SK-N-SH (cell line): ENCODE measurements around the gene AHCTF1. TPM values are rescaled to one million over a fixed set of nuclear protein-coding genes. Genes with fewer than 3 reads are reported as not detected.
A peak's percentile ranks its signal among the peaks of the same experiment; 100 is the strongest.

Experiments used
- CTCF ChIA-PET: fragments of 300-600, 350-600 bp; formaldehyde crosslinking; extraction: SDS; loops from one replicate; lab custom pipeline; 2021; lab: Yijun Ruan, JAX
- POLR2A ChIA-PET: fragments of 350-600 bp; sonication (Branson Sonifier 250); formaldehyde crosslinking; extraction: SDS; loops from one replicate; lab custom pipeline; 2020; ENCODE audit warnings: antibody characterized with exemption, inconsistent platforms; lab: Yijun Ruan, JAX
- DNase-seq: peaks from one replicate; pipeline ENCODE4 v3.0.0; 2012
- H2AFZ ChIP-seq: fragments of 200-600 bp; sonication (generic); 2 replicates; pipeline ENCODE4 v1.8.1; 2016; ENCODE audit warnings: antibody characterized with exemption, mild to moderate bottlenecking, low read depth
- H3F3A ChIP-seq: fragments of 200-600 bp; sonication (generic); replicated peaks from 2 replicates; pipeline ENCODE3; 2016; ENCODE audit warnings: antibody characterized with exemption, mild to moderate bottlenecking; ENCODE audit not compliant: insufficient read depth
- H3K27ac ChIP-seq, 2 experiments: fragments of 200-500 bp in 1 of 2; fragments of 200-600 bp in 1 of 2; sonication (Bioruptor generic) in 1 of 2; sonication (generic), shearing (Covaris generic) in 1 of 2; 2 replicates each; pipeline versions ENCODE4 v1.5.1 to v1.6.1; 2014 to 2016; ENCODE audit warnings: low read depth in 2 of 2, inconsistent platforms in 1 of 2, low read length in 1 of 2, mild to moderate bottlenecking in 1 of 2, mixed read lengths in 1 of 2
- H3K27me3 ChIP-seq: fragments of 200-600 bp; sonication (generic), shearing (Covaris generic); 2 replicates; pipeline ENCODE4 v1.6.1; 2016; ENCODE audit warnings: mixed run types; ENCODE audit not compliant: insufficient read depth
- H3K36me3 ChIP-seq, 2 experiments: fragments of 200-500 bp in 1 of 2; fragments of 200-600 bp in 1 of 2; sonication (Bioruptor generic) in 1 of 2; sonication (generic) in 1 of 2; replicated peaks in 1 of 2; 2 replicates each; pipeline versions ENCODE3 to v1.5.1; 2014 to 2016; ENCODE audit warnings: low read length in 1 of 2, mild to moderate bottlenecking in 1 of 2; ENCODE audit not compliant: insufficient read depth in 2 of 2, control insufficient read depth in 1 of 2
- H3K4me1 ChIP-seq, 2 experiments: fragments of 200-500 bp in 1 of 2; fragments of 200-600 bp in 1 of 2; sonication (Bioruptor generic) in 1 of 2; sonication (generic), shearing (Covaris generic) in 1 of 2; 2 replicates each; pipeline versions ENCODE4 v1.5.1 to v1.6.1; 2014 to 2016; ENCODE audit warnings: low read depth in 1 of 2, low read length in 1 of 2, mixed run types in 1 of 2; ENCODE audit not compliant: insufficient read depth in 2 of 2, control insufficient read depth in 1 of 2
- H3K4me2 ChIP-seq: fragments of 200-600 bp; sonication (generic), shearing (Covaris generic); 2 replicates; pipeline ENCODE4 v1.6.1; 2017; ENCODE audit warnings: mixed run types
- H3K4me3 ChIP-seq, 2 experiments: fragments of 200-500 bp in 1 of 2; fragments of 200-600 bp in 1 of 2; sonication (Bioruptor generic) in 1 of 2; sonication (generic), shearing (Covaris generic) in 1 of 2; 2 replicates each; pipeline versions ENCODE4 v1.5.1 to v1.8.1; 2014 to 2016; ENCODE audit warnings: low read depth in 2 of 2, inconsistent platforms in 1 of 2, low read length in 1 of 2, mild to moderate bottlenecking in 1 of 2, mixed read lengths in 1 of 2, moderate library complexity in 1 of 2
- H3K79me2 ChIP-seq: fragments of 200-600 bp; sonication (generic); 2 replicates; pipeline ENCODE4 v1.8.1; 2017; ENCODE audit warnings: mild to moderate bottlenecking; ENCODE audit not compliant: insufficient read depth
- H3K9ac ChIP-seq: fragments of 200-600 bp; sonication (generic); 2 replicates; pipeline ENCODE4 v1.6.1; 2017; ENCODE audit warnings: mixed run types
- H3K9me2 ChIP-seq: fragments of 200-600 bp; sonication (generic); 2 replicates; pipeline ENCODE4 v1.6.1; 2017; ENCODE audit warnings: mixed run types
- H3K9me3 ChIP-seq: fragments of 200-600 bp; sonication (generic); 2 replicates; pipeline ENCODE4 v1.6.1; 2017; ENCODE audit warnings: mixed run types, mild to moderate bottlenecking, moderate library complexity
- H4K20me1 ChIP-seq: fragments of 200-600 bp; sonication (generic); 2 replicates; pipeline ENCODE4 v1.6.1; 2017; ENCODE audit warnings: mild to moderate bottlenecking, mixed run types; ENCODE audit not compliant: insufficient read depth
- EP300 ChIP-seq, 2 experiments: IDR thresholded peaks; 2 replicates each; pipeline versions ENCODE4 v1.4.0 to v1.6.1; 2012; ENCODE audit warnings: borderline replicate concordance in 1 of 2, low read depth in 1 of 2, low read length in 1 of 2
- FOSL2 ChIP-seq: IDR thresholded peaks from 2 replicates; pipeline ENCODE4 v1.4.0; 2012; ENCODE audit warnings: low read depth, mild to moderate bottlenecking, moderate library complexity, borderline replicate concordance
- JUND ChIP-seq: IDR thresholded peaks from 2 replicates; pipeline ENCODE4 v1.4.0; 2012
- MAX ChIP-seq: IDR thresholded peaks from 2 replicates; pipeline ENCODE4 v1.4.0; 2012; ENCODE audit warnings: low read depth
- MXI1 ChIP-seq: IDR thresholded peaks from 2 replicates; pipeline ENCODE4 v1.6.1; 2012; ENCODE audit warnings: mild to moderate bottlenecking, low read depth, low read length, improper control_type of control experiment
- POLR2AphosphoS5 ChIP-seq: IDR thresholded peaks from 2 replicates; pipeline ENCODE4 v1.6.1; 2012; ENCODE audit warnings: low read depth, low read length
- RXRA ChIP-seq: IDR thresholded peaks from 2 replicates; pipeline ENCODE4 v1.4.0; 2012; ENCODE audit warnings: low read depth, mild to moderate bottlenecking, borderline replicate concordance
- SIN3A ChIP-seq: IDR thresholded peaks from 2 replicates; pipeline ENCODE4 v1.6.1; 2012; ENCODE audit warnings: low read depth, mild to moderate bottlenecking, low read length, moderate library complexity, borderline replicate concordance
- ZBTB33 ChIP-seq: IDR thresholded peaks from 2 replicates; pipeline ENCODE4 v1.4.0; 2012; ENCODE audit warnings: low read depth, borderline replicate concordance
- WGBS: methylation state at CpG from one replicate; pipeline ENCODE4 v1.1.6; 2017; ENCODE audit warnings: low lambda C conversion rate; 5-methylcytosine and 5-hydroxymethylcytosine counted together
- polyA plus RNA-seq, 3 experiments: library from polyadenylated mRNA; depleted of rRNA; stranded (reverse); fragments of >200 nt; gene quantifications; 2 replicates each; pipeline ENCODE4 v1.2.3, GENCODE V29; 2012
- TF ChIP-seq, protein P1 (sequence below): fragments of 150-350 bp; IDR thresholded peaks from 2 replicates; pipeline ENCODE4 v1.6.1; 2017; ENCODE audit warnings: antibody characterized with exemption, low read length, low read depth, borderline replicate concordance
- TF ChIP-seq, protein P2 (sequence below): IDR thresholded peaks from 2 replicates; pipeline ENCODE4; 2012

Gene AHCTF1
- polyA plus RNA-seq, 1 of the 3 experiments (the other 2 are of a cell fraction), result 8.5 TPM

- no peaks in the 10 kb centered on the region for H3K27me3 ChIP-seq
- peak overlapping the region; percentile 73 to 88 for H3K4me3 ChIP-seq
- peaks cover 38% of the 10 kb centered on the region for H3K79me2 ChIP-seq
- peak; percentile 22 for DNase-seq
- H3F3A ChIP-seq, result peaks cover 15% of the 10 kb centered on the region
- peak overlapping the region; percentile 48 to 84; a peak in 2 of 4 replicates for H3K27ac ChIP-seq
- H2AFZ ChIP-seq, result peak overlapping the region; percentile 93
- H3K9me3 ChIP-seq, result no peaks in the 10 kb centered on the region
- peaks cover 7 to 18% of the 10 kb centered on the region in 2 experiments for H3K36me3 ChIP-seq
- peaks cover 0 to 3% of the 10 kb centered on the region in 2 experiments; a peak in 1 of 4 replicates for H3K4me1 ChIP-seq
- POLR2A ChIA-PET, result interaction anchor here (0.5 to 1.1 kb wide), 3 partner anchors 139 to 180 kb away, joined by 3 to 8 read pairs (median 3); no protein-coding TSS in a partner anchor
- TF ChIP-seq ZBTB33, result no peak
- TF ChIP-seq, protein P1, sequence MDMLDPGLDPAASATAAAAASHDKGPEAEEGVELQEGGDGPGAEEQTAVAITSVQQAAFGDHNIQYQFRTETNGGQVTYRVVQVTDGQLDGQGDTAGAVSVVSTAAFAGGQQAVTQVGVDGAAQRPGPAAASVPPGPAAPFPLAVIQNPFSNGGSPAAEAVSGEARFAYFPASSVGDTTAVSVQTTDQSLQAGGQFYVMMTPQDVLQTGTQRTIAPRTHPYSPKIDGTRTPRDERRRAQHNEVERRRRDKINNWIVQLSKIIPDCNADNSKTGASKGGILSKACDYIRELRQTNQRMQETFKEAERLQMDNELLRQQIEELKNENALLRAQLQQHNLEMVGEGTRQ, result no peak
- TF ChIP-seq, protein P2, sequence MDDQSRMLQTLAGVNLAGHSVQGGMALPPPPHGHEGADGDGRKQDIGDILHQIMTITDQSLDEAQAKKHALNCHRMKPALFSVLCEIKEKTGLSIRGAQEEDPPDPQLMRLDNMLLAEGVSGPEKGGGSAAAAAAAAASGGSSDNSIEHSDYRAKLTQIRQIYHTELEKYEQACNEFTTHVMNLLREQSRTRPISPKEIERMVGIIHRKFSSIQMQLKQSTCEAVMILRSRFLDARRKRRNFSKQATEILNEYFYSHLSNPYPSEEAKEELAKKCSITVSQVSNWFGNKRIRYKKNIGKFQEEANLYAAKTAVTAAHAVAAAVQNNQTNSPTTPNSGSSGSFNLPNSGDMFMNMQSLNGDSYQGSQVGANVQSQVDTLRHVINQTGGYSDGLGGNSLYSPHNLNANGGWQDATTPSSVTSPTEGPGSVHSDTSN, result peak; percentile 8; the same call in 1 of the 2 replicates
- 11% methylated on average over 8 of the region's 8 CpGs for WGBS
- no peaks in the 10 kb centered on the region for H3K9me2 ChIP-seq
- CTCF ChIA-PET, result no interaction called here
- H3K4me2 ChIP-seq, result peak overlapping the region; percentile 72
- H4K20me1 ChIP-seq, result peaks cover 28% of the 10 kb centered on the region
- peak overlapping the region; percentile 91; the same call in 1 of the 2 replicates for H3K9ac ChIP-seq
Observed at GRCh38 chr1:246932366-246932700, 585 bp upstream of the AHCTF1 start.

DNA sequence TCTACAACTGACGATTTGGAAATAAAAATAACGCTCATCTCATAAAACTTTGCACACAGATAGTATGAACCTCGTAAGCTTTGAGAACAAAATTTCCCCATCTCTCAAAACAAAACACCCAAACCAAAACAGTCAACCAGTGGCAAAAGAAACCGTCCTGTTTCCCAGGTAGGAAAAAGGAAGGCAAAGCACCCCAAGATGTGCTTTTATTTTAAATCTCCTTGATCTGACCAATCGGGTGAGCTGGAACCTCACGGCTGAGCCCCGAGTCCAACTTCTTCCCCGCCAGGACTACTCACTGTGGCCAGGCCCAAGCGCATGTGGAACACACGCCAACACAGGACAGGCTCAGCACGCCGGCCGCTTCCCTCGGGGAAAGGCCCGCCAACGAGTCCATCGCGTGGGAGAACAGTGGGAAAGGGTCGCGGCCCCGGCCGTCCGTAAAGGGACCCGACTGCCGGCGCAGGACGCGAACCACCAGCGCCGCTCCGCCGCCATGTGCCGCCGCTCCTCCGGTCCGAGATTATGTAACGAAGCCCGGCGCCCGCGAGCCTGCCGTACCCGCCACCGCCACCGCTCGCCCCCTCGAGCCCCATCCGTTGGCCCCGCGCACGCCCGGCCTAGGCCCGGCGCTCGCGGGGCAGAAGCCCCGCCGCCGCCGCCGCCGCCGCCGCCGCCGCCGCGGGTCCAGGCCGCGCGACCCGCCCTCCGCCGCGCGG, 759 bp downstream of the AHCTF1 start:
- Histone ChIP-seq H3K79me2 (peaks cover 52% of the 10 kb centered on the region), H3K27ac (peak overlapping the region; percentile 84 to 90), H3K9ac (peak overlapping the region; percentile 91), H4K20me1 (peaks cover 40% of the 10 kb centered on the region), H3F3A (peaks cover 15% of the 10 kb centered on the region), H3K36me3 (peaks cover 7 to 30% of the 10 kb centered on the region in 2 experiments), H2AFZ (peak overlapping the region; percentile 70; the same call in 1 of the 2 replicates), H3K9me2 (no peaks in the 10 kb centered on the region), H3K9me3 (peaks cover 3% of the 10 kb centered on the region; the same call in 1 of the 2 replicates), H3K4me2 (peak overlapping the region; percentile 88), H3K4me3 (peak overlapping the region; percentile 73 to 88), H3K27me3 (no peaks in the 10 kb centered on the region), H3K4me1 (peaks cover 0 to 3% of the 10 kb centered on the region in 2 experiments; a peak in 1 of 4 replicates)
- DNase-seq, result peak; percentile 64
- 3% methylated on average over 8 of the region's 76 CpGs for whole genome bisulfite sequencing
- CTCF ChIA-PET, result no interaction called here
- POLR2A ChIA-PET, result interaction anchor here (0.9 kb wide), 1 partner anchor 13 kb away, joined by 3 read pairs; no protein-coding TSS in a partner anchor
- TF ChIP-seq FOSL2 (no peak), JUND (no peak), MAX (peak; percentile 68), RXRA (no peak), POLR2AphosphoS5 (no peak), SIN3A (0 out of 2 replicates have a peak, but pooled peaks have one; percentile 35), ZBTB33 (no peak), MXI1 (peak; percentile 54), EP300 (IDR thresholded peaks at IDR 0.05; ENCODE audit: borderline replicate concordance in 1 of 2, low read depth in 1 of 2, low read length in 1 of 2) (0 out of 4 replicates have a peak, but pooled peaks of 1 of the 2 experiments have one; percentile 1)
- TF ChIP-seq, protein P1, result no peak
